BJ (cell line): Measurements from ENCODE around the gene ALDH3A1. TPM values are rescaled to one million over a fixed set of nuclear protein-coding genes. Genes with fewer than 3 reads are reported as not detected.

Experiments used
- CTCF ChIA-PET: fragments of 350-600 bp; formaldehyde crosslinking; extraction: SDS; loops from one replicate; lab custom pipeline; 2021; ENCODE audit warnings: antibody characterized with exemption, inconsistent platforms; lab: Yijun Ruan, JAX
- POLR2A ChIA-PET: fragments of 300-600 bp; sonication (Branson Sonifier 250); formaldehyde crosslinking; extraction: SDS; loops from one replicate; lab custom pipeline; 2021; ENCODE audit warnings: antibody characterized with exemption; lab: Charles Lee
- DNase-seq: peaks from one replicate; pipeline ENCODE4 v3.0.0-alpha.2; 2011; ENCODE audit warnings: low read depth
- H3K27me3 ChIP-seq: 2 replicates; pipeline ENCODE4 v1.6.0; 2011; ENCODE audit warnings: low read length; ENCODE audit not compliant: control insufficient read depth, insufficient read depth
- H3K36me3 ChIP-seq: 2 replicates; pipeline ENCODE4 v1.5.1; 2011; ENCODE audit warnings: low read length; ENCODE audit not compliant: control insufficient read depth, insufficient read depth
- H3K4me3 ChIP-seq: 2 replicates; pipeline ENCODE4 v1.5.1; 2011; ENCODE audit warnings: low read depth, mild to moderate bottlenecking, control low read depth, low read length
- CTCF ChIP-seq: IDR thresholded peaks from 2 replicates; pipeline ENCODE4 v1.5.1; 2011; ENCODE audit warnings: low read depth, mild to moderate bottlenecking, control low read depth, inconsistent platforms, low read length, moderate library complexity; ENCODE audit not compliant: insufficient read depth
- polyA plus RNA-seq: library from polyadenylated mRNA; depleted of rRNA; stranded (reverse); fragments of >200 nt; gene quantifications from 2 replicates; pipeline ENCODE4 v1.2.3, GENCODE V29; 2011

ALDH3A1 gene
- polyA plus RNA-seq, 1 experiment = 0.20 TPM

GRCh38 chr17:19725486-19725885 lies 22.6 kb downstream of the ALDH3A1 start:
- H3K4me3 ChIP-seq = no peak overlapping the region
- H3K36me3 ChIP-seq = no peaks in the 10 kb centered on the region
- ChIA-PET CTCF (no interaction called here), POLR2A (no interaction called here)
- no peak for DNase-seq
- TF ChIP-seq CTCF = no peak
- H3K27me3 ChIP-seq = no peaks in the 10 kb centered on the region

DNA sequence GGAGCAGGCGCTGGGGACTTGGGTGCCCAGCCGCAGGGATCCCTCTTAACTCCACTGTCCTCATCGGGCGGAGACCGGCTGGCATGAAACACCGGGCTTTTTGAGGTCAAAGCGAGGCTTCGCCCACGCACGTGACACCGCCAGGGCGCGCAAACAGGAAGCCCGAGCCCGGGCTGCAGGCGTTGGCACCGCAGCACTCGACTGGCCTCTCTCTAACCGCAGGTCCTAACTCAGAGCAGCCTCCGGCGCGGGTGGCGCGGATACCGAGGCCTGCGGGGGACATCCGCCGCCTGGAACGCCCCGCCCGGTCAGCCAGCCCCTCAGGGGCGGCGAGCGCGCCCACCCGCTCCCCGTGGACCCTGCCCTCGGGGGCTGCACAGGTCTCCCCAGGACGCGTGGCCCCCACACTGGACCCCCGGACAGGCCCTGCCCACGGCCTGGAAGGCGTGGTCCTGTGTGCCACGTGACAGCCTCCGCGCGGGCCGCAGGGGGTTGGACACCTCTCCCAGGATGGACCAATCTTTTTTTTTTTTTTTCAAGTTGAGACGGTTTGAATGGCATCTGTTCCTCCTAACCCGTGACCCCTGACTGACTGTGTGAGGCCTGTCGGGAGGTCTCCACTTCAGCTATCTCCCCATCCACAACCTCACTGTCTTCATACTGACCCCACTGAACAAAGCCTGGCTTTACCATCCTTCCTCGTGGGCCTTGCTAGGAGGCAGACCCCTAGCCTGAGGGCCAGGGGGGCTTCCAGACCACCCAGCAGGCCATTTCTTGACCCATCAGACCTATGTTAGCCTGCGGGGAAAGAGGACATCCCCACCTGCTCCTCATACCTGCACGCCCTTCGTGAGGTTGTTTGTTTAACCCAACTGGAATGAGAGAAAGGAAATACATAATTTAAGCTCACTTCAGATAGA lies 23.3 kb downstream of the ALDH3A1 start:
- ChIA-PET CTCF (no interaction called here), POLR2A (no interaction called here)
- Histone ChIP-seq H3K27me3 (no peaks in the 10 kb centered on the region), H3K36me3 (no peaks in the 10 kb centered on the region), H3K4me3 (no peak overlapping the region)
- no peak for TF ChIP-seq CTCF
- no peak for DNase-seq

- CTCF ChIA-PET = interaction anchor here (0.6 kb wide), 1 partner anchor 1456 kb away, joined by 3 read pairs; no protein-coding TSS in a partner anchor
- DNase-seq = no peak
- POLR2A ChIA-PET = no interaction called here
- no peaks in the 10 kb centered on the region for H3K27me3 ChIP-seq
- no peaks in the 10 kb centered on the region for H3K36me3 ChIP-seq
- no peak overlapping the region for H3K4me3 ChIP-seq
- no peak for TF ChIP-seq CTCF
Observed at GRCh38 chr17:19723964-19724363, 24.1 kb downstream of the ALDH3A1 start.

DNA sequence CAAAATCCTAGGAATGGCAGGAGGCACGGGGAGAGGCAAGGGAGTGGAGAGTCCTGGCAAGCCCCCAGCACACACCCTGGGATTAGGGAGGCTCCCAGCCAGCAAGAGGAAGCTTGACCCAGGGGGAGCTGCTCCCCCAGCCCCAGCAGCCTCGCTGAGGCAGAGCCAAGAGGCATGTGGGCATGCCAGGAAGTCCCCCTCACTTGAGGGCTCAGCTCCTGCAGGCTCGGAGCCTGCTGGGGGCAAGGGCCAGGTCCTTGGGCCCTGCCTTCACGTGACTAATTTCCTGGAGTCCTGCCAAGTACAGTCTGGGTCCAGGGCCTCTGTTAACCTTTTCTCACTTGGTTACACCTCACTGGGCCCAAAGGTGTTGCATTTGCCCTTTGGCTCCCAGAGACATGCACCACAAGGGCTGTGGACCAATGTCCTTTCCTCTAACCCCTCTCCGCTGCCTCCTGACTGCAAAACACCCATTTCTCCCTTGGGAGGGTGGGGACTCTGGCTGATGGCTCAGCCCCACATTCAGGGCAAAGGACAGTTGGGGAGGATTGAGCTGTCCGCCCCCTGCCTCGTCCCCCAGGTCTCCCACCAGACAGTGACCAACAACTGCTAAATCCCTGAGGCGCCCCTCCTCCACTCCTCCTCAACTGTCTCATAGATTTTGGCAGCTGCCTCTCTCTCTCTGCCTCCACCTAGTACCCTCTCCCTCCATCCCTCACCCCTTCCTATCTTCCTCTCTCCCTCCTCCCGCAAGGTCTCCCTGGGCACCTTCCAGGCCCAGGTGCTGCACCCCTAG lies 27.3 kb downstream of the ALDH3A1 start:
- Histone ChIP-seq H3K36me3 (no peaks in the 10 kb centered on the region), H3K4me3 (no peak overlapping the region), H3K27me3 (peaks cover 1% of the 10 kb centered on the region; the same call in 1 of the 2 replicates)
- CTCF ChIA-PET = interaction anchor here (1.8 kb wide), 1 partner anchor 207 kb away, joined by 4 read pairs; no protein-coding TSS in a partner anchor
- no peak for DNase-seq
- no peak for TF ChIP-seq CTCF
- POLR2A ChIA-PET = no interaction called here

GRCh38 chr17:19720210-19720475 lies 28.0 kb downstream of the ALDH3A1 start:
- Histone ChIP-seq H3K27me3 (peaks cover 1% of the 10 kb centered on the region; the same call in 1 of the 2 replicates), H3K36me3 (no peaks in the 10 kb centered on the region), H3K4me3 (no peak overlapping the region)
- no peak for TF ChIP-seq CTCF
- CTCF ChIA-PET = no interaction called here
- no peak for DNase-seq
- POLR2A ChIA-PET = no interaction called here
